IMR-90 (cell line): Measurements from ENCODE around the gene OR10AD1. TPM values are rescaled to one million over a fixed set of nuclear protein-coding genes. Genes with fewer than 3 reads are reported as not detected.

Experiments used
- ATAC-seq: fragments of 200-7000 bp; cut with Tn5 transposase; 2 replicates; pipeline ENCODE4 v1.9.1; 2020; ENCODE audit warnings: low read depth, mild to moderate bottlenecking, moderate library complexity
- BruUV-seq: library from RNA; stranded (reverse); fragments of 400-500 nt; replicated peaks from 2 replicates; lab custom pipeline; 2021; lab: Mats Ljungman, UMichigan
- CTCF ChIA-PET: fragments of 300-600 bp; formaldehyde crosslinking; extraction: SDS; loops from one replicate; lab custom pipeline; 2021; ENCODE audit warnings: antibody characterized with exemption; lab: Yijun Ruan, JAX
- POLR2A ChIA-PET: fragments of 300-600 bp; sonication (Branson Sonifier 250); formaldehyde crosslinking; loops from one replicate; lab custom pipeline; 2022; ENCODE audit warnings: antibody characterized with exemption; ENCODE audit not compliant: unreplicated experiment; lab: Charles Lee
- DNase-seq: peaks from one replicate; pipeline ENCODE4 v3.0.0; 2013
- H2AFZ ChIP-seq: replicated peaks from 2 replicates; pipeline ENCODE3; 2013; ENCODE audit warnings: low read length, mild to moderate bottlenecking; ENCODE audit not compliant: poor library complexity
- H2AK5ac ChIP-seq: 2 replicates; pipeline ENCODE4 v1.6.1; 2013; ENCODE audit warnings: low read depth, low read length, inconsistent platforms
- H2AK9ac ChIP-seq: replicated peaks from 2 replicates; pipeline ENCODE3; 2013; ENCODE audit warnings: mild to moderate bottlenecking, low read depth, low read length, moderate library complexity; ENCODE audit not compliant: poor library complexity
- H2BK120ac ChIP-seq: 2 replicates; pipeline ENCODE4 v1.6.1; 2013; ENCODE audit warnings: low read depth, low read length, inconsistent platforms
- H2BK15ac ChIP-seq: 3 replicates; pipeline ENCODE4 v1.6.1; 2013; ENCODE audit warnings: low read depth, low read length, inconsistent platforms
- H2BK20ac ChIP-seq: 2 replicates; pipeline ENCODE4 v1.6.1; 2013; ENCODE audit warnings: low read depth, mild to moderate bottlenecking, inconsistent platforms, low read length, moderate library complexity
- H2BK5ac ChIP-seq: 2 replicates; pipeline ENCODE4 v1.6.1; 2013; ENCODE audit warnings: mild to moderate bottlenecking, low read depth, low read length, inconsistent platforms; ENCODE audit not compliant: poor library complexity, severe bottlenecking
- H3K14ac ChIP-seq: replicated peaks from 2 replicates; pipeline ENCODE4 v1.6.1; 2013; ENCODE audit warnings: low read depth, low read length, inconsistent platforms
- H3K18ac ChIP-seq: 2 replicates; pipeline ENCODE4 v1.6.1; 2013; ENCODE audit warnings: low read depth, low read length, control low read depth
- H3K23ac ChIP-seq: 2 replicates; pipeline ENCODE4 v1.6.1; 2013; ENCODE audit warnings: low read depth, low read length, inconsistent platforms
- H3K27ac ChIP-seq: 2 replicates; pipeline ENCODE4 v1.5.1; 2013; ENCODE audit warnings: mild to moderate bottlenecking, control low read depth, low read length; ENCODE audit not compliant: insufficient read depth
- H3K27me3 ChIP-seq: 2 replicates; pipeline ENCODE4 v1.6.1; 2013; ENCODE audit warnings: low read length; ENCODE audit not compliant: control insufficient read depth, insufficient read depth
- H3K36me3 ChIP-seq: 2 replicates; pipeline ENCODE4 v1.6.1; 2013; ENCODE audit warnings: low read length, mixed read lengths; ENCODE audit not compliant: control insufficient read depth, insufficient read depth
- H3K4ac ChIP-seq: 2 replicates; pipeline ENCODE4 v1.6.1; 2013; ENCODE audit warnings: low read depth, low read length, inconsistent platforms
- H3K4me1 ChIP-seq: 2 replicates; pipeline ENCODE4 v1.6.1; 2013; ENCODE audit warnings: low read length, mixed read lengths; ENCODE audit not compliant: control insufficient read depth, insufficient read depth
- H3K4me2 ChIP-seq: 2 replicates; pipeline ENCODE4 v1.6.1; 2013; ENCODE audit warnings: low read depth, mild to moderate bottlenecking, control low read depth, low read length, moderate library complexity
- H3K4me3 ChIP-seq: 2 replicates; pipeline ENCODE4 v1.5.1; 2013; ENCODE audit warnings: low read depth, mild to moderate bottlenecking, control low read depth, low read length, moderate library complexity; ENCODE audit not compliant: insufficient read depth
- H3K56ac ChIP-seq: 2 replicates; pipeline ENCODE4 v1.6.1; 2013; ENCODE audit warnings: low read length, inconsistent platforms; ENCODE audit not compliant: insufficient read depth; ENCODE audit errors: extremely low read depth
- H3K79me1 ChIP-seq, 2 experiments: 2 replicates each; pipeline ENCODE4 v1.6.1; 2013; ENCODE audit warnings: low read length in 2 of 2, inconsistent platforms in 1 of 2, low read depth in 1 of 2
- H3K9ac ChIP-seq: 2 replicates; pipeline ENCODE4 v1.6.1; 2013; ENCODE audit warnings: low read depth, low read length, control low read depth
- H3K9me1 ChIP-seq: 2 replicates; pipeline ENCODE4 v1.6.1; 2013; ENCODE audit warnings: low read length, inconsistent platforms; ENCODE audit not compliant: insufficient read depth
- H3K9me3 ChIP-seq: 2 replicates; pipeline ENCODE4 v1.6.1; 2013; ENCODE audit warnings: low read length; ENCODE audit not compliant: control insufficient read depth, insufficient read depth
- H4K20me1 ChIP-seq: 2 replicates; pipeline ENCODE4 v1.6.1; 2013; ENCODE audit warnings: low read length, inconsistent platforms; ENCODE audit not compliant: insufficient read depth
- H4K5ac ChIP-seq: 2 replicates; pipeline ENCODE4 v1.6.1; 2013; ENCODE audit warnings: mild to moderate bottlenecking, low read depth, low read length, control low read depth
- H4K8ac ChIP-seq, 2 experiments: 2 replicates each; pipeline ENCODE4 v1.6.1; 2013; ENCODE audit warnings: low read depth in 2 of 2, low read length in 2 of 2, control low read depth in 1 of 2, inconsistent platforms in 1 of 2
- H4K91ac ChIP-seq: 2 replicates; pipeline ENCODE4 v1.6.1; 2013; ENCODE audit warnings: low read depth, low read length, inconsistent platforms; ENCODE audit not compliant: insufficient read depth
- BHLHE40 ChIP-seq: fragments of 150-350 bp; IDR thresholded peaks from 2 replicates; pipeline ENCODE4 v1.6.1; 2016; ENCODE audit warnings: mild to moderate bottlenecking, low read depth, low read length
- CEBPB ChIP-seq: IDR thresholded peaks from 2 replicates; pipeline ENCODE4 v1.6.1; 2012; ENCODE audit warnings: low read depth, low read length, improper control_type of control experiment
- CHD1 ChIP-seq: IDR thresholded peaks from 2 replicates; pipeline ENCODE4 v1.6.1; 2012; ENCODE audit warnings: low read depth, low read length, improper control_type of control experiment
- CTCF ChIP-seq: conservative IDR thresholded peaks from 2 replicates; pipeline ENCODE4 v1.5.1; 2012; ENCODE audit warnings: mild to moderate bottlenecking, low read depth, low read length, improper control_type of control experiment
- ELK1 ChIP-seq: fragments of 150-350 bp; IDR thresholded peaks from 2 replicates; pipeline ENCODE4 v1.6.1; 2016; ENCODE audit warnings: low read depth, mild to moderate bottlenecking, low read length, moderate library complexity, borderline replicate concordance
- FOS ChIP-seq: fragments of 150-350 bp; IDR thresholded peaks from 2 replicates; pipeline ENCODE4 v1.6.1; 2016; ENCODE audit warnings: low read depth, low read length
- MAFK ChIP-seq: IDR thresholded peaks from 2 replicates; pipeline ENCODE4 v1.6.1; 2012; ENCODE audit warnings: low read depth, low read length, improper control_type of control experiment
- RCOR1 ChIP-seq: IDR thresholded peaks from 2 replicates; pipeline ENCODE4 v1.6.1; 2012; ENCODE audit warnings: mild to moderate bottlenecking, low read length, improper control_type of control experiment; ENCODE audit not compliant: insufficient replicate concordance
- SMC3 ChIP-seq: fragments of 150-350 bp; IDR thresholded peaks from 2 replicates; pipeline ENCODE4 v1.6.1; 2016; ENCODE audit warnings: low read depth, mild to moderate bottlenecking, antibody characterized with exemption, low read length, moderate library complexity
- USF2 ChIP-seq: fragments of 150-350 bp; IDR thresholded peaks from 2 replicates; pipeline ENCODE4 v1.6.1; 2017; ENCODE audit warnings: mild to moderate bottlenecking, antibody characterized with exemption, low read length, low read depth
- WGBS, 2 experiments: methylation state at CpG; one replicate each; pipeline versions ENCODE4 v1.1.5 to v1.1.7; 2013; ENCODE audit warnings: missing lambda C conversion rate in 2 of 2; ENCODE audit not compliant: insufficient read length in 1 of 2; ENCODE audit errors: extremely low coverage in 2 of 2; 5-methylcytosine and 5-hydroxymethylcytosine counted together
- dilution Hi-C: fragments of 300-500 bp; cut with HindIII; formaldehyde crosslinking; loops from one replicate; pipeline ENCODE4 v1.14.3; 2018; ENCODE audit warnings: low sequenced_read_pairs; ENCODE audit not compliant: unreplicated experiment
- in situ Hi-C: fragments of 300-500 bp; cut with MboI; formaldehyde crosslinking; loops from 3 replicates; pipeline ENCODE4 v1.14.3; 2019; ENCODE audit warnings: low sequenced_read_pairs, inconsistent platforms, mixed read lengths
- intact Hi-C: fragments of 100-400 bp; cut with micrococcal nuclease; formaldehyde crosslinking; loops from 2 replicates; pipeline ENCODE4 v1.10.0; 2022
- polyA plus RNA-seq, 3 experiments: library from polyadenylated mRNA; depleted of rRNA; stranded (reverse); fragments of >200 nt; gene quantifications; 2 replicates each; pipeline ENCODE4 v1.2.3, GENCODE V29; 2012; ENCODE audit warnings: low replicate concordance in 1 of 3
- total RNA-seq: library from RNA; depleted of rRNA; stranded (reverse); fragments of >200 nt; gene quantifications from 2 replicates; pipeline ENCODE4 v1.2.3, GENCODE V29; 2012

Gene OR10AD1
- total and polyA plus RNA-seq, 2 of the 4 experiments (the other 2 are of a cell fraction), result not detected

- Histone ChIP-seq H4K5ac (no peak overlapping the region), H3K79me1 (no peaks in the 10 kb centered on the region), H3K4me3 (peak overlapping the region; percentile 51), H3K9ac (no peak overlapping the region), H4K8ac (peak overlapping the region in 1 of 2 experiments; percentile 4; a peak in 1 of 4 replicates), H3K14ac (no peak overlapping the region), H3K27me3 (peaks cover 57% of the 10 kb centered on the region), H3K18ac (no peak overlapping the region), H3K27ac (no peak overlapping the region), H2BK20ac (no peak overlapping the region), H3K56ac (no peak overlapping the region), H3K36me3 (no peaks in the 10 kb centered on the region), H3K4ac (no peak overlapping the region), H4K91ac (no peak overlapping the region), H2AK5ac (no peak overlapping the region; the same call in 1 of the 2 replicates), H3K9me1 (no peaks in the 10 kb centered on the region; the same call in 1 of the 2 replicates), H2AFZ (peak overlapping the region; percentile 89), H3K23ac (no peak overlapping the region), H4K20me1 (no peaks in the 10 kb centered on the region), H2BK5ac (no peak overlapping the region), H2AK9ac (no peak overlapping the region), H3K4me1 (peaks cover 3% of the 10 kb centered on the region; the same call in 1 of the 2 replicates), H3K4me2 (peak overlapping the region; percentile 89), H3K9me3 (no peaks in the 10 kb centered on the region), H2BK120ac (no peak overlapping the region), H2BK15ac (no peak overlapping the region)
- 4% methylated on average over 33 of the region's 61 CpGs; no CpG with 5 or more reads in 1 of the 2 experiments for WGBS, 2 experiments
- peak; percentile 7 for ATAC-seq
- CTCF ChIA-PET, result interaction anchor here (1.0 to 1.3 kb wide), 2 partner anchors 10 to 16 kb away, joined by 3 to 4 read pairs; no protein-coding TSS in a partner anchor
- intact Hi-C loops, result no loop called here
- DNase-seq, result no peak
- POLR2A ChIA-PET, result no interaction called here
- dilution Hi-C loops, result no loop called here
- BruUV-seq, result no TSS peak
- in situ Hi-C loops, result no loop called here
- no peak for TF ChIP-seq RCOR1
- no peak for TF ChIP-seq CEBPB
- no peak for TF ChIP-seq CTCF
- TF ChIP-seq ELK1, result no peak
- no peak for TF ChIP-seq SMC3
- TF ChIP-seq BHLHE40, result no peak
- no peak for TF ChIP-seq CHD1
- no peak for TF ChIP-seq MAFK
- no peak for TF ChIP-seq USF2
- TF ChIP-seq FOS, result no peak
Observed at GRCh38 chr12:48183876-48184548, 19.1 kb downstream of the OR10AD1 start.
